Bronchial epithelial cell (primary cell): ENCODE measurements around the gene RAB7B. TPM values are rescaled to one million over a fixed set of nuclear protein-coding genes. Genes with fewer than 3 reads are reported as not detected.

Experiments
- DNase-seq: peaks from one replicate; pipeline ENCODE4 v3.0.0-alpha.2; 2010; ENCODE audit warnings: low read depth
- FAIRE-seq: peaks from 2 replicates; lab custom pipeline; 2011; peaks lifted over from hg19 to GRCh38; lab: Jason Lieb, UNC
- H3K27me3 ChIP-seq: 2 replicates; pipeline ENCODE4 v1.5.1; 2011; ENCODE audit warnings: low read length; ENCODE audit not compliant: control insufficient read depth, insufficient read depth
- H3K36me3 ChIP-seq: 2 replicates; pipeline ENCODE4 v1.5.1; 2011; ENCODE audit warnings: low read length; ENCODE audit not compliant: control insufficient read depth, insufficient read depth
- H3K4me3 ChIP-seq: 2 replicates; pipeline ENCODE4 v1.5.1; 2011; ENCODE audit warnings: mild to moderate bottlenecking, low read depth, low read length, control low read depth
- total RNA-seq: library from RNA; depleted of rRNA; stranded (reverse); fragments of >200 nt; gene quantifications from 2 replicates; pipeline ENCODE4 v1.2.1, GENCODE V29; 2014
- TF ChIP-seq, protein P1 (sequence below): IDR thresholded peaks from 2 replicates; pipeline ENCODE4 v1.5.1; 2011; ENCODE audit warnings: mild to moderate bottlenecking, moderate library complexity, low read length, control low read depth, inconsistent platforms; ENCODE audit not compliant: insufficient read depth, severe bottlenecking

Gene RAB7B
- total RNA-seq, 1 donor from 2014 or later = 2.9 TPM

DNA sequence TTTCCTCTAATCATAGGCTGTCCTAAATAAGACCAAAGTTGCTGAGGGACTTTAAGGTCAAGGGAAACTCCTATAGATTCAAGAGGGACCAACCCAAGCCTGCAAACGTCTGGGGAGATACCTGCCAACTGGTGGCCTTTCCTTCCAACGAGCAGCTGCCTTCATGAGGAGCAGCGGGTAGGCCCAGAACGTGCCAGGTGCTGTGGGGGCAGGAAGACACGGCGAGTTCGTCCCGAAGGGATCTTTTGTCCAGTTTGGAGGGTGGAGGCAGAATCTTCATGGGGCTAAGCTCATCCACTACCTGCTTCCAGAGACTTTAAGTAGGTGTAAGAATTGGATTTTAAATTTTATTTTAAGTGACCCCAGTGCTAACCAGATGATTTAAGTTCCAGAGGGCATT lies 34.0 kb downstream of the RAB7B start:
- Histone ChIP-seq H3K27me3 (no peaks in the 10 kb centered on the region), H3K36me3 (no peaks in the 10 kb centered on the region), H3K4me3 (no peak overlapping the region)
- TF ChIP-seq, protein P1, sequence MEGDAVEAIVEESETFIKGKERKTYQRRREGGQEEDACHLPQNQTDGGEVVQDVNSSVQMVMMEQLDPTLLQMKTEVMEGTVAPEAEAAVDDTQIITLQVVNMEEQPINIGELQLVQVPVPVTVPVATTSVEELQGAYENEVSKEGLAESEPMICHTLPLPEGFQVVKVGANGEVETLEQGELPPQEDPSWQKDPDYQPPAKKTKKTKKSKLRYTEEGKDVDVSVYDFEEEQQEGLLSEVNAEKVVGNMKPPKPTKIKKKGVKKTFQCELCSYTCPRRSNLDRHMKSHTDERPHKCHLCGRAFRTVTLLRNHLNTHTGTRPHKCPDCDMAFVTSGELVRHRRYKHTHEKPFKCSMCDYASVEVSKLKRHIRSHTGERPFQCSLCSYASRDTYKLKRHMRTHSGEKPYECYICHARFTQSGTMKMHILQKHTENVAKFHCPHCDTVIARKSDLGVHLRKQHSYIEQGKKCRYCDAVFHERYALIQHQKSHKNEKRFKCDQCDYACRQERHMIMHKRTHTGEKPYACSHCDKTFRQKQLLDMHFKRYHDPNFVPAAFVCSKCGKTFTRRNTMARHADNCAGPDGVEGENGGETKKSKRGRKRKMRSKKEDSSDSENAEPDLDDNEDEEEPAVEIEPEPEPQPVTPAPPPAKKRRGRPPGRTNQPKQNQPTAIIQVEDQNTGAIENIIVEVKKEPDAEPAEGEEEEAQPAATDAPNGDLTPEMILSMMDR = no peak
- no peak for FAIRE-seq
- DNase-seq = no peak

DNA sequence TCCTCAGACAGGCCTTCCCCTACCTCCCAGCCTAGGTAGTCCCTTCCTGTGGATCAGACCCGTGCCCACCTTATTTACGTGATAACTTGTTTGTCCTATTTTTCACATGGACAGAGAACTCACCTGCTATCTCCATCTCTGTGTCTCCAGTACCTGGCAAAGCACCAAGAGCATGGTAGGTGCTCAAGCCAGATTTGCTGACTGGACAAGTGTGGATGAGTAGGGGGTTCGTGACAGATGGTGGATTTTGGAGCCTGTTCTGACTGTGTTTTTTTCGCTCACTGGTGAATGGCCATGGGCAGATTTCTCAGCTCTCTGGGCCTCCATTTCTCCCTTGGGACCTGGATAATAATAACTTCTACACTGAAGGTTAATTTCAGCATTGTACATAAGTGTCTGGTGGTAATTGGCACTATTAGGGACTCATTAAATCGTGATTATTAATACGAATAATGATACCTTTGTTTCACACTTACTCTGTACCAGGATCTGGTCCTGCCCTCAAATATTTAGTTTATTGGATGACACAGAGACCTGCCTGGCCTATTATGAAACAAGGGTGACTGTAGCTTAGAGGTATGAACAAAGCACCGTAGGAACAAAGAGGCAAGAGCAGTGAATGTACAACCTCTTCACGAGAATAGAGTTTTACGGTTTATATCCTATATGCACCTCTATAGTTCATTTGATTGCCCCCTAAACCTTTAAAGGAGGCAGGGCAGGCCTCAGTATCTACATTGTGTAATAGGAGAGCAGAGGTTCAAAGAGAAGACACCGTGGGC lies 35.5 kb downstream of the RAB7B start:
- DNase-seq (peak; percentile 69), FAIRE-seq (no peak)
- no peaks in the 10 kb centered on the region for H3K36me3 ChIP-seq
- TF ChIP-seq, protein P1 = no peak
- no peak overlapping the region for H3K4me3 ChIP-seq
- H3K27me3 ChIP-seq = no peaks in the 10 kb centered on the region

DNA sequence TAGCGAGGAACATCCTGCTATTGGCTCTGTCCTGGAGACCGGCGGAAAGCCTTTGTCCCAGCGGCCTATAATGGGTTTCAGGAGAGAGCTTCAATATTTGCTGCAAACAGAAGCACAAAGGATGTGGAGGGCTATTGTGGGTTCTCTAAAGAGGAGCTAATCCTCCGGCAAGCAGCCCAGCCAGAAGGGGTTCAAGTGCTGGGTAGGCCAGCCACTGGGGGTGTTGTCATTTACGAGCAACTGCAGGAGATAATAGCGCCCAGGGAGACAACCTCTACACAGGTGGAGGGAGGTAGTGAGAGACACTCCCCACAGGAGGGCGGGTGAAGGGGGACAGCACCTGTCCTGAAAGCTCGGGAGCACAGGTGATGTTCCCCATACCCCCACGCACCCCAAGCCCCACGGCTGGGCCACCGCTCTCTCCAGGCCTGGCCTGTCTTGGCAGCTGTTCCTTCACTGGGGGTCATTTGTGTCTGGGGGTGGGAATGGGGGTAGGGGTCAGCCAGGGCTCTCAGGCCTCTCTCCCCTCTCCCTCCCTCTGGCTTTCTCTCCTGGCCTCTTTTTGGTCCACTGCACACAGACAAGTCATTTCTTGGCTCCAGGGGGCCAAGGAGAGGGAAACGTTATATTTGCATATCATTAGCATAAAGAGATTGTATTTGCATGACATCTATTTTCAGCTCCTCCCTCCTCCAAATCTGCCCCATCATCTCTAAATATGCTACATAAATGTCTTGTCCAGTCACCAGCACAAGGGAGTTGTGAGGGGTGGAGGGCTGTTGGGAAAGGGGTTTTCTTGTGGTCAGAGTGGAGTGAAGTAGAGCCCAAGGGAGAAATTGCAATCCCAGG lies 37.9 kb downstream of the RAB7B start:
- no peaks in the 10 kb centered on the region for H3K27me3 ChIP-seq
- DNase-seq (no peak), FAIRE-seq (no peak)
- H3K36me3 ChIP-seq = no peaks in the 10 kb centered on the region
- no peak overlapping the region for H3K4me3 ChIP-seq
- TF ChIP-seq, protein P1 = no peak

DNA sequence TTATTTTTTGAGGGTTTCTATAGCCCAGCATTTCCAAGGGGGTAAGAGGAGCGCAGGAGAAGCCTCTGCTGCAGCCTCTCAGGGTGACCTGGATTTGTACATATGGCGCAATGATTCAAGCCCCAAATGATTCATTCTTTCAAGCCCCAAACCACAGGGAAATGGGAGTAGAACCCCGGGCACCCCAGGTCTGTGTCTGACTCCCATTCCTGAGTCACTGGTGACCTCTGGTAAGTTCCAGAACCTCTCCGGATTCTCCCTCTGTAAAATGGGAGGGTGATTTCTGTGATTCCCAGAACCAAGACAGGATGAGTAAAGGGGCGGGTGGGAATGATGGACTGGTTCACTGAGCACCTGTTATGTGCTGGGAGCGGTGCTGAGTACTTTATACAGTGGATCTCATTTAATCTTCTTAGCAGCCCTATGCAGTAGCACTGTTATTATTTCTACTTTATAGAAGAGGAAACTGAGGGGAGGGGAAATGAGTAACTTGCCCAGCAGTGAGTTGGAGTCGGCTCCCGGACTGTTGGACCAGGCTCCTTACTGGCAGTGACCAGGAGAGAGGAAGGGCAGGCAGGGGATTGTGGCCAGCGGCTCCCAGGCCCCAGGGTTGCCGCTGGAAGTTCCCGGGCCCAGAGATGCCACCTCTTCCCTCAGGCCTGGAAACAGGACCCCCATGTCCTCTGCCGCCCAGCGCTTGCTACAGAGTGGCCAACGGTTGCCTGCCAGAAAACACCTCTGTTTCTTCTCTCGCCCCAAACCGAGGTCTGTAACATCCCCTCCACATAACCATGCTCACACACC lies 39.6 kb downstream of the RAB7B start:
- peaks cover 10% of the 10 kb centered on the region for H3K27me3 ChIP-seq
- FAIRE-seq (no peak), DNase-seq (peak; percentile 92)
- TF ChIP-seq, protein P1 = no peak
- no peaks in the 10 kb centered on the region for H3K36me3 ChIP-seq
- no peak overlapping the region for H3K4me3 ChIP-seq

DNA sequence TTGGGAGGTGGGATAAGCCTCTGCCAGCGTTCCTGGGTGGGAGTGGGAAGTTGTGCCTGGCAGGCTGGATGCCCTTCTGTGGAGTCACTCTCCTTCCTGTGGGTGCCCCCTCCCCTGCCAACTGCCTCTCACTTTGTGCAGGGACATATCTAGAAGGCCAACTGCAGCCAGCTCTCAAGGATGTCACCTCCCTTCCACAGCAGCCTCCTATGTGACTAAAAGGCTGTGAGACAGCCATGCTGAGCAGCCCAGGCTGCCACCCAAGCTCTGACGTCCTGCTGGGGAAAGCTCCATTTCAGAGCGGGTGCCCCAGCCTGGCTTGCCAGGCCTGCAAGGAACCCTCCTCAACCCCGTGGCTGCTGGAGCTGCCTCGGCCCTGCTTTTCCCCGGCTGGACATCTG lies 40.4 kb downstream of the RAB7B start:
- H3K4me3 ChIP-seq = no peak overlapping the region
- peaks cover 12% of the 10 kb centered on the region for H3K27me3 ChIP-seq
- FAIRE-seq (no peak), DNase-seq (no peak)
- H3K36me3 ChIP-seq = no peaks in the 10 kb centered on the region
- TF ChIP-seq, protein P1 = no peak
